Gastroesophageal sphincter (tissue), 4 donors: ENCODE results near the gene HDGFL2. TPM values are rescaled to one million over a fixed set of nuclear protein-coding genes. Genes with fewer than 3 reads are reported as not detected.

Experiments
- ATAC-seq: fragments of 150-250 bp; one replicate; pipeline ENCODE4 v1.9.1; 2016; ENCODE audit warnings: mild to moderate bottlenecking, moderate library complexity
- H3K27ac ChIP-seq, 4 donors: fragments of 200-600 bp; sonication (generic) in 3 of 4; 1 replicate in 3 of 4; 2 replicates in 1 of 4; pipeline ENCODE4 v1.5.1; 2016 to 2019
- H3K27me3 ChIP-seq: fragments of 200-600 bp; sonication (generic); one replicate; pipeline ENCODE4 v1.5.1; 2019
- H3K36me3 ChIP-seq, 2 donors: fragments of 200-600 bp; sonication (generic); one replicate each; pipeline ENCODE4 v1.5.1; 2019; ENCODE audit warnings: control low read depth in 1 of 2
- H3K4me1 ChIP-seq, 3 donors: fragments of 200-600 bp; sonication (generic); 1 replicate in 2 of 3; 2 replicates in 1 of 3; pipeline ENCODE4 v1.5.1; 2016 to 2019; ENCODE audit warnings: control low read depth in 2 of 3
- H3K4me3 ChIP-seq, 2 donors: fragments of 200-600 bp; sonication (generic); one replicate each; pipeline ENCODE4 v1.5.1; 2019; ENCODE audit warnings: mild to moderate bottlenecking in 1 of 2, moderate library complexity in 1 of 2
- H3K9me3 ChIP-seq, 3 donors: fragments of 200-600 bp; sonication (generic); one replicate each; pipeline ENCODE4 v1.5.1; 2017 to 2019; ENCODE audit warnings: control low read depth in 2 of 3
- EP300 ChIP-seq: sonication (generic); formaldehyde crosslinking; IDR thresholded peaks from one replicate; pipeline ENCODE4 v1.6.1; 2017; ENCODE audit warnings: antibody characterized with exemption, mild to moderate bottlenecking
- POLR2A ChIP-seq, 2 donors: fragments of 450-650 bp; IDR thresholded peaks; one replicate each; pipeline ENCODE4 v1.6.1; 2017; ENCODE audit warnings: antibody characterized with exemption in 2 of 2, mild to moderate bottlenecking in 2 of 2, moderate library complexity in 1 of 2
- POLR2AphosphoS5 ChIP-seq: sonication (generic); formaldehyde crosslinking; IDR thresholded peaks from one replicate; pipeline ENCODE4 v1.6.1; 2017; ENCODE audit warnings: antibody characterized with exemption
- WGBS, 2 donors: methylation state at CpG; one replicate each; pipeline ENCODE4 v1.1.5; 2018; ENCODE audit warnings: low coverage in 1 of 2; 5-methylcytosine and 5-hydroxymethylcytosine counted together
- total RNA-seq, 4 donors: library from RNA; depleted of rRNA; stranded (reverse); fragments of >200 nt; gene quantifications; one replicate each; pipeline ENCODE4 v1.1.0, GENCODE V29; 2016
- TF ChIP-seq, protein P1 (sequence below), 4 experiments: fragments of 200-600 bp in 2 of 4; fragments of 450-650 bp in 2 of 4; sonication (generic) in 1 of 4; IDR thresholded peaks; one replicate each; pipeline ENCODE4 v1.5.1; 2017 to 2019; ENCODE audit warnings: antibody characterized with exemption in 4 of 4, mild to moderate bottlenecking in 2 of 4, moderate library complexity in 2 of 4

HDGFL2 gene
- total RNA-seq, 4 donors from 2014 or later, result 33.3 to 49.5 (median 36.2) TPM

GRCh38 chr19:4500841-4501591 is 28.9 kb downstream of the HDGFL2 start:
- WGBS, 2 donors, result no CpG with 5 or more reads among the region's 29 CpGs
- ATAC-seq, result no peak
- Histone ChIP-seq H3K4me3 (no peak overlapping the region), H3K27ac (peak overlapping the region in 3 of 4 donors; percentile 15 to 66 (median 57)), H3K4me1 (peaks cover 0 to 38% (median 0%) of the 10 kb centered on the region in 3 donors), H3K9me3 (no peaks in the 10 kb centered on the region), H3K27me3 (no peaks in the 10 kb centered on the region), H3K36me3 (peaks cover 0 to 100% of the 10 kb centered on the region in 2 donors)
- TF ChIP-seq EP300, result no peak
- TF ChIP-seq POLR2AphosphoS5, result no peak
- TF ChIP-seq, protein P1, sequence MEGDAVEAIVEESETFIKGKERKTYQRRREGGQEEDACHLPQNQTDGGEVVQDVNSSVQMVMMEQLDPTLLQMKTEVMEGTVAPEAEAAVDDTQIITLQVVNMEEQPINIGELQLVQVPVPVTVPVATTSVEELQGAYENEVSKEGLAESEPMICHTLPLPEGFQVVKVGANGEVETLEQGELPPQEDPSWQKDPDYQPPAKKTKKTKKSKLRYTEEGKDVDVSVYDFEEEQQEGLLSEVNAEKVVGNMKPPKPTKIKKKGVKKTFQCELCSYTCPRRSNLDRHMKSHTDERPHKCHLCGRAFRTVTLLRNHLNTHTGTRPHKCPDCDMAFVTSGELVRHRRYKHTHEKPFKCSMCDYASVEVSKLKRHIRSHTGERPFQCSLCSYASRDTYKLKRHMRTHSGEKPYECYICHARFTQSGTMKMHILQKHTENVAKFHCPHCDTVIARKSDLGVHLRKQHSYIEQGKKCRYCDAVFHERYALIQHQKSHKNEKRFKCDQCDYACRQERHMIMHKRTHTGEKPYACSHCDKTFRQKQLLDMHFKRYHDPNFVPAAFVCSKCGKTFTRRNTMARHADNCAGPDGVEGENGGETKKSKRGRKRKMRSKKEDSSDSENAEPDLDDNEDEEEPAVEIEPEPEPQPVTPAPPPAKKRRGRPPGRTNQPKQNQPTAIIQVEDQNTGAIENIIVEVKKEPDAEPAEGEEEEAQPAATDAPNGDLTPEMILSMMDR (IDR thresholded peaks at IDR 0.05), result no peak
- no peak for TF ChIP-seq POLR2A (IDR thresholded peaks at IDR 0.05)

DNA sequence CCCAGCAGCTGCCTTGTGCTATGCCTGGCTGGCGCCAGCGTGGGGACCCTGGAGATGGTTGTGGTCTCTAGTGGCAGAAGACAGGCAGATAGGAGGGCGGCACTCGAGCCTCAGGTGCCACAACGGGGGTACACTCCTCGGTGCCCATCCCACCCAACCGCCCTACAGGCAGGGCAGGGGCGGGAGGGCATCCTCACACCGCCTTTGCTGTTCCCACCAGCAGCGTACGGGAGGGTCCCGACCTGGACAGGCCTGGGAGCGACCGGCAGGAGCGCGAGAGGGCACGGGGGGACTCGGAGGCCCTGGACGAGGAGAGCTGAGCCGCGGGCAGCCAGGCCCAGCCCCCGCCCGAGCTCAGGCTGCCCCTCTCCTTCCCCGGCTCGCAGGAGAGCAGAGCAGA is 29.6 kb downstream of the HDGFL2 start:
- H3K36me3 ChIP-seq, result peaks cover 0 to 100% of the 10 kb centered on the region in 2 donors
- 67% methylated on average over 6 of the region's 25 CpGs; no CpG with 5 or more reads in 1 of the 2 donors for whole genome bisulfite sequencing, 2 donors
- peak overlapping the region in 3 of 4 donors; percentile 15 to 66 (median 57) for H3K27ac ChIP-seq
- no peaks in the 10 kb centered on the region for H3K9me3 ChIP-seq
- H3K27me3 ChIP-seq, result no peaks in the 10 kb centered on the region
- peaks cover 0 to 42% (median 0%) of the 10 kb centered on the region in 3 donors for H3K4me1 ChIP-seq
- TF ChIP-seq EP300 (no peak), POLR2A (IDR thresholded peaks at IDR 0.05) (no peak), POLR2AphosphoS5 (no peak)
- TF ChIP-seq, protein P1 (IDR thresholded peaks at IDR 0.05), result no peak
- no peak for ATAC-seq
- no peak overlapping the region for H3K4me3 ChIP-seq

- H3K27me3 ChIP-seq, result no peaks in the 10 kb centered on the region
- TF ChIP-seq EP300 (no peak), POLR2AphosphoS5 (no peak), POLR2A (IDR thresholded peaks at IDR 0.05) (no peak)
- TF ChIP-seq, protein P1 (IDR thresholded peaks at IDR 0.05), result no peak
- no peaks in the 10 kb centered on the region for H3K9me3 ChIP-seq
- H3K4me1 ChIP-seq, result peaks cover 0 to 50% (median 0%) of the 10 kb centered on the region in 3 donors
- no peak for ATAC-seq
- peak overlapping the region in 3 of 4 donors; percentile 15 to 66 (median 57) for H3K27ac ChIP-seq
- peaks cover 0 to 100% of the 10 kb centered on the region in 2 donors for H3K36me3 ChIP-seq
- no peak overlapping the region for H3K4me3 ChIP-seq
- 47 to 69% methylated on average over 3 to 8 of the region's 37 CpGs for WGBS, 2 donors
Observed at GRCh38 chr19:4502282-4503131, 30.4 kb downstream of the HDGFL2 start.

GRCh38 chr19:4503132-4503824 is 31.2 kb downstream of the HDGFL2 start:
- Histone ChIP-seq H3K4me1 (peaks cover 0 to 58% (median 0%) of the 10 kb centered on the region in 3 donors), H3K36me3 (peaks cover 0 to 100% of the 10 kb centered on the region in 2 donors), H3K27ac (peak overlapping the region in 3 of 4 donors; percentile 3 to 66 (median 57)), H3K4me3 (no peak overlapping the region), H3K27me3 (no peaks in the 10 kb centered on the region), H3K9me3 (no peaks in the 10 kb centered on the region)
- WGBS, 2 donors, result no CpG with 5 or more reads among the region's 25 CpGs
- no peak for ATAC-seq
- TF ChIP-seq POLR2A (IDR thresholded peaks at IDR 0.05) (no peak), EP300 (no peak)
- TF ChIP-seq, protein P1 (IDR thresholded peaks at IDR 0.05), result no peak
